ENCODE data around the gene PADI2.

- no peak for TF ChIP-seq CTCF (IDR thresholded peaks at IDR 0.05 in 4 of 5, conservative IDR thresholded peaks at IDR 0.05 in 1 of 5)
- no peak for TF ChIP-seq POLR2A (IDR thresholded peaks at IDR 0.05)
Observed at GRCh38 chr1:17082761-17083160, 36.5 kb downstream of the PADI2 start.

Data from gastrocnemius medialis (tissue), 4 donors.